ENCODE results near the gene NUDT16. TPM values are rescaled to one million over a fixed set of nuclear protein-coding genes. Genes with fewer than 3 reads are reported as not detected.

The NUDT16 gene
- total and polyA plus RNA-seq, 9 of the 15 experiments (the other 6 are each of a cell fraction or from before 2014, with no cell fraction given): 1.5 to 11.4 (median 7.6) TPM

GRCh38 chr3:131386429-131387165 lies 5.0 kb downstream of the NUDT16 start:
- peaks cover 14% of the 10 kb centered on the region; the same call in 2 of the 3 replicates for H3K36me3 ChIP-seq (ENCODE audit: control insufficient read depth, insufficient read depth, low read length)
- H3K4me2 ChIP-seq (ENCODE audit: insufficient read depth, low read length): no peak overlapping the region
- 53% methylated on average over 6 of the region's 6 CpGs for WGBS (ENCODE audit: insufficient coverage, low coverage, missing lambda C conversion rate)
- no peak overlapping the region for H3K4me3 ChIP-seq
- H2AFZ ChIP-seq (ENCODE audit: low read depth, low read length): no peak overlapping the region
- peaks cover 12% of the 10 kb centered on the region; the same call in 2 of the 3 replicates for H3K79me2 ChIP-seq (ENCODE audit: control insufficient read depth, insufficient read depth, low read length)
- H4K20me1 ChIP-seq (replicated peaks; ENCODE audit: control insufficient read depth, insufficient read depth, low read length): no peaks in the 10 kb centered on the region
- no TSS peak for BruUV-seq (replicated peaks)
- H3K9ac ChIP-seq (ENCODE audit: insufficient read depth in 1 of 2, low read depth in 2 of 2, low read length in 2 of 2): no peak overlapping the region
- ATAC-seq (no peak), DNase-seq (ENCODE audit: extremely low read depth in 1 of 4, low spot score in 3 of 4) (no peak), FAIRE-seq (no peak)
- peaks cover 0 to 7% of the 10 kb centered on the region in 2 experiments; a peak in 1 of 5 replicates for H3K4me1 ChIP-seq (replicated peaks in 1 of 2; ENCODE audit: control insufficient read depth in 2 of 2, insufficient read depth in 2 of 2, low read length in 2 of 2)
- H3K27ac ChIP-seq (ENCODE audit: extremely low read depth, low read depth, low read length): no peak overlapping the region
- in situ Hi-C loops (cut with MboI) (no loop called here), intact Hi-C loops (cut with micrococcal nuclease) (no loop called here)
- ChIA-PET POLR2A (interaction anchor here (0.6 kb wide), 1 partner anchor 471 kb away, joined by 3 read pairs; no protein-coding TSS in a partner anchor), CTCF (ENCODE audit: low intra/inter-chr PET ratio) (no interaction called here)
- TF ChIP-seq FOXP4 (CRISPR knock-in tag; IDR thresholded peaks at IDR 0.05; ENCODE audit: borderline replicate concordance) (no peak), RCOR1 (IDR thresholded peaks at IDR 0.05; ENCODE audit: borderline replicate concordance in 1 of 2, low read depth in 2 of 2, low read length in 2 of 2) (0 out of 4 replicates have a peak, but pooled peaks of 1 of the 2 experiments have one; percentile 40), KDM1A (IDR thresholded peaks at IDR 0.05) (peak; percentile 28 to 33; a peak in 1 of 4 replicates), SPI1 (IDR thresholded peaks at IDR 0.05; ENCODE audit: borderline replicate concordance, low read depth, low read length) (peak; percentile 49; the same call in 1 of the 2 replicates)
- H3K9me1 ChIP-seq (ENCODE audit: control insufficient read depth, insufficient read depth, low read length): no peaks in the 10 kb centered on the region
- no peaks in the 10 kb centered on the region for H3K27me3 ChIP-seq (ENCODE audit: control insufficient read depth in 2 of 2, insufficient read depth in 2 of 2, low read length in 2 of 2)
- H3K9me3 ChIP-seq (replicated peaks; ENCODE audit: control insufficient read depth, insufficient read depth, low read depth, low read length): no peaks in the 10 kb centered on the region

Data from K562 (cell line).